Psoas muscle (tissue), 8 donors: ENCODE data around the gene ZBTB46. TPM values are rescaled to one million over a fixed set of nuclear protein-coding genes. Genes with fewer than 3 reads are reported as not detected.
A peak's percentile ranks its signal among the peaks of the same experiment; 100 is the strongest.

Experiments
- ATAC-seq, 4 donors: fragments of 200-7000 bp; cut with Tn5 transposase; one replicate each; pipeline ENCODE4 v1.9.1; 2020; ENCODE audit warnings: moderate library complexity in 3 of 4, mild to moderate bottlenecking in 2 of 4
- DNase-seq, 2 donors: peaks; one replicate each; pipeline ENCODE4 v3.0.0-alpha.2; 2020
- H3K27ac ChIP-seq: fragments of 200-600 bp; one replicate; pipeline ENCODE4 v1.8.0; 2022
- H3K27me3 ChIP-seq, 3 donors: fragments of 200-600 bp in 1 of 3; one replicate each; pipeline versions ENCODE4 v1.6.1 to v1.8.0; 2013 to 2022; ENCODE audit warnings: low read length in 2 of 3, mild to moderate bottlenecking in 2 of 3, moderate library complexity in 1 of 3; ENCODE audit not compliant: insufficient read depth in 3 of 3
- H3K36me3 ChIP-seq, 2 donors: fragments of 200-600 bp in 1 of 2; one replicate each; pipeline versions ENCODE4 v1.6.1 to v1.8.0; 2013 to 2022; ENCODE audit warnings: low read depth in 1 of 2, mild to moderate bottlenecking in 1 of 2, moderate library complexity in 1 of 2; ENCODE audit not compliant: insufficient read depth in 1 of 2
- H3K4me1 ChIP-seq: fragments of 200-600 bp; one replicate; pipeline ENCODE4 v1.8.0; 2022
- H3K4me3 ChIP-seq: fragments of 200-600 bp; one replicate; pipeline ENCODE4 v1.8.0; 2022; ENCODE audit warnings: mild to moderate bottlenecking
- H3K9me3 ChIP-seq: fragments of 200-600 bp; one replicate; pipeline ENCODE4 v1.8.0; 2022
- CTCF ChIP-seq: fragments of 200-600 bp; IDR thresholded peaks from one replicate; pipeline ENCODE4 v1.8.0; 2022; ENCODE audit warnings: antibody characterized with exemption
- WGBS, 3 donors: extraction: QIAGEN DNeasy Blood & Tissue Kit; methylation state at CpG; one replicate each; pipeline versions ENCODE4 v1.1.6 to v1.1.7; 2013; 5-methylcytosine and 5-hydroxymethylcytosine counted together
- intact Hi-C, 2 donors: fragments of 100-400 bp; cut with DNase I; formaldehyde crosslinking; loops; one replicate each; pipeline versions ENCODE4 v1.11.0 to v1.14.2; 2022
- polyA plus RNA-seq, 3 donors: library from polyadenylated mRNA; stranded (reverse); fragments of 200-250 nt; gene quantifications; one replicate each; pipeline ENCODE4 v1.2.3, GENCODE V29; 2013
- total RNA-seq, 4 donors: library from RNA; stranded (reverse); fragmentation: NEBNext Ultra II Directional in 2 of 4; extraction: Animal tissue kit (Norgen Biotek cat#: 25700) in 2 of 4; gene quantifications; one replicate each; pipeline versions ENCODE4 v1.2.1 to v1.2.4, GENCODE V29; 2021 to 2023
- donor health status: healthy with polysubstance abuse.
- donor health status: DM: no; HTN: no; CAD: no; lungs with moderate emphysema.
- donor health status: Bipolar disorder and iron deficiency.
- donor health status: healthy.
- donor health status: DM: yes; HTN: yes; CAD: no.
- donor health status: DM: no; HTN: no; CAD: no.
- donor health status: DM: no; HTN: no; CAD: no.
- donor health status: DM: yes; HTN: yes; CAD: no.

ZBTB46 gene
- total and polyA plus RNA-seq, 7 donors = 1.3 to 6.4 (median 4.5) TPM

GRCh38 chr20:63748934-63749270, 82.2 kb downstream of the ZBTB46 start:
- WGBS, 3 donors = 88 to 90% (median 89%) methylated on average over 11 of the region's 11 CpGs
- intact Hi-C loops = no loop called here
- Histone ChIP-seq H3K9me3 (no peaks in the 10 kb centered on the region), H3K36me3 (peaks cover 0 to 3% of the 10 kb centered on the region in 2 donors), H3K4me1 (no peaks in the 10 kb centered on the region), H3K27me3 (no peaks in the 10 kb centered on the region), H3K4me3 (no peak overlapping the region), H3K27ac (no peak overlapping the region)
- peak in 1 of 2 donors; percentile 51 for DNase-seq
- no peak for ATAC-seq
- TF ChIP-seq CTCF = no peak

GRCh38 chr20:63748070-63748933, 82.8 kb downstream of the ZBTB46 start:
- Histone ChIP-seq H3K36me3 (peaks cover 0 to 9% of the 10 kb centered on the region in 2 donors), H3K4me3 (no peak overlapping the region), H3K9me3 (no peaks in the 10 kb centered on the region), H3K27me3 (no peaks in the 10 kb centered on the region), H3K4me1 (no peaks in the 10 kb centered on the region), H3K27ac (no peak overlapping the region)
- 75 to 89% (median 77%) methylated on average over 19 to 20 of the region's 20 CpGs for WGBS, 3 donors
- intact Hi-C loops = no loop called here
- ATAC-seq (no peak), DNase-seq (peak in 1 of 2 donors; percentile 54)
- TF ChIP-seq CTCF = no peak

GRCh38 chr20:63747622-63748069, 83.4 kb downstream of the ZBTB46 start:
- TF ChIP-seq CTCF = no peak
- DNase-seq (peak in 1 of 2 donors; percentile 46), ATAC-seq (peak in 1 of 4 donors; percentile 6)
- WGBS, 3 donors = 77 to 79% (median 77%) methylated on average over 10 to 13 of the region's 13 CpGs
- Histone ChIP-seq H3K4me1 (no peaks in the 10 kb centered on the region), H3K9me3 (no peaks in the 10 kb centered on the region), H3K27me3 (no peaks in the 10 kb centered on the region), H3K36me3 (peaks cover 0 to 16% of the 10 kb centered on the region in 2 donors), H3K4me3 (no peak overlapping the region), H3K27ac (no peak overlapping the region)
- intact Hi-C loops = no loop called here

GRCh38 chr20:63746751-63747315, 84.2 kb downstream of the ZBTB46 start:
- peaks cover 0 to 24% of the 10 kb centered on the region in 2 donors for H3K36me3 ChIP-seq
- no peak overlapping the region for H3K27ac ChIP-seq
- H3K27me3 ChIP-seq = no peaks in the 10 kb centered on the region
- intact Hi-C loops = no loop called here
- no peak for TF ChIP-seq CTCF
- no peak overlapping the region for H3K4me3 ChIP-seq
- peaks cover 1% of the 10 kb centered on the region for H3K4me1 ChIP-seq
- DNase-seq (peak in 1 of 2 donors; percentile 55), ATAC-seq (no peak)
- H3K9me3 ChIP-seq = no peaks in the 10 kb centered on the region
- WGBS, 3 donors = 92 to 93% (median 92%) methylated on average over 45 to 47 of the region's 47 CpGs
